Cardiac muscle cell (in vitro differentiated cells and primary cell): ENCODE data around the gene CPNE6. TPM values are rescaled to one million over a fixed set of nuclear protein-coding genes. Genes with fewer than 3 reads are reported as not detected.

Experiments used
- DNase-seq, 2 donors: peaks; one replicate each; pipeline versions ENCODE4 v3.0.0 to v3.0.0-alpha.2; 2010 to 2017; ENCODE audit warnings: low read depth in 1 of 2, low spot score in 1 of 2
- H3K27ac ChIP-seq: fragments of 200-600 bp; sonication (generic); 2 replicates; pipeline ENCODE4 v1.5.1; 2016
- H3K27me3 ChIP-seq: fragments of 200-600 bp; sonication (generic); 2 replicates; pipeline ENCODE4 v1.6.0; 2016; ENCODE audit warnings: control low read depth
- H3K36me3 ChIP-seq: fragments of 200-600 bp; sonication (generic); 2 replicates; pipeline ENCODE4 v1.5.1; 2016; ENCODE audit warnings: control low read depth
- H3K4me1 ChIP-seq: fragments of 200-600 bp; sonication (generic); 2 replicates; pipeline ENCODE4 v1.8.1; 2017; ENCODE audit warnings: low read depth, mild to moderate bottlenecking, mixed run types
- H3K4me3 ChIP-seq: fragments of 200-600 bp; sonication (generic); 2 replicates; pipeline ENCODE4 v1.5.1; 2016; ENCODE audit warnings: mild to moderate bottlenecking
- H3K9me3 ChIP-seq: fragments of 200-600 bp; sonication (generic); 2 replicates; pipeline ENCODE4 v1.5.1; 2017; ENCODE audit warnings: low read depth, mild to moderate bottlenecking, control low read depth
- polyA plus RNA-seq: library from polyadenylated mRNA; unstranded; fragments of >200 nt; fragmentation: Nextera tagmentation; extraction: Ambion mirVana; gene quantifications from 2 replicates; pipeline ENCODE4 v1.2.1, GENCODE V29; 2016
- total RNA-seq: library from RNA; depleted of rRNA; stranded (reverse); fragments of >200 nt; gene quantifications from 2 replicates; pipeline ENCODE4 v1.2.3, GENCODE V29; 2016
- TF ChIP-seq, protein P1 (sequence below): IDR thresholded peaks from 2 replicates; pipeline ENCODE4 v1.5.1; 2012; ENCODE audit warnings: low read depth, mild to moderate bottlenecking, low read length

The CPNE6 gene
- total and polyA plus RNA-seq, 2 experiments from 2014 or later = 0.12 to 0.43 TPM

- Histone ChIP-seq H3K9me3 (no peaks in the 10 kb centered on the region), H3K27me3 (no peaks in the 10 kb centered on the region), H3K27ac (no peak overlapping the region), H3K4me1 (peaks cover 7% of the 10 kb centered on the region), H3K4me3 (no peak overlapping the region), H3K36me3 (no peaks in the 10 kb centered on the region)
- TF ChIP-seq, protein P1, sequence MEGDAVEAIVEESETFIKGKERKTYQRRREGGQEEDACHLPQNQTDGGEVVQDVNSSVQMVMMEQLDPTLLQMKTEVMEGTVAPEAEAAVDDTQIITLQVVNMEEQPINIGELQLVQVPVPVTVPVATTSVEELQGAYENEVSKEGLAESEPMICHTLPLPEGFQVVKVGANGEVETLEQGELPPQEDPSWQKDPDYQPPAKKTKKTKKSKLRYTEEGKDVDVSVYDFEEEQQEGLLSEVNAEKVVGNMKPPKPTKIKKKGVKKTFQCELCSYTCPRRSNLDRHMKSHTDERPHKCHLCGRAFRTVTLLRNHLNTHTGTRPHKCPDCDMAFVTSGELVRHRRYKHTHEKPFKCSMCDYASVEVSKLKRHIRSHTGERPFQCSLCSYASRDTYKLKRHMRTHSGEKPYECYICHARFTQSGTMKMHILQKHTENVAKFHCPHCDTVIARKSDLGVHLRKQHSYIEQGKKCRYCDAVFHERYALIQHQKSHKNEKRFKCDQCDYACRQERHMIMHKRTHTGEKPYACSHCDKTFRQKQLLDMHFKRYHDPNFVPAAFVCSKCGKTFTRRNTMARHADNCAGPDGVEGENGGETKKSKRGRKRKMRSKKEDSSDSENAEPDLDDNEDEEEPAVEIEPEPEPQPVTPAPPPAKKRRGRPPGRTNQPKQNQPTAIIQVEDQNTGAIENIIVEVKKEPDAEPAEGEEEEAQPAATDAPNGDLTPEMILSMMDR = no peak
- peak in 1 of 2 donors; percentile 8 for DNase-seq
Observed at GRCh38 chr14:24092505-24093206, 21.3 kb downstream of the CPNE6 start.

GRCh38 chr14:24093207-24093900 is 22.0 kb downstream of the CPNE6 start:
- Histone ChIP-seq H3K4me3 (peak overlapping the region; percentile 45), H3K4me1 (peaks cover 7% of the 10 kb centered on the region), H3K27me3 (no peaks in the 10 kb centered on the region), H3K27ac (no peak overlapping the region), H3K9me3 (no peaks in the 10 kb centered on the region), H3K36me3 (no peaks in the 10 kb centered on the region)
- TF ChIP-seq, protein P1 = no peak
- no peak for DNase-seq

DNA sequence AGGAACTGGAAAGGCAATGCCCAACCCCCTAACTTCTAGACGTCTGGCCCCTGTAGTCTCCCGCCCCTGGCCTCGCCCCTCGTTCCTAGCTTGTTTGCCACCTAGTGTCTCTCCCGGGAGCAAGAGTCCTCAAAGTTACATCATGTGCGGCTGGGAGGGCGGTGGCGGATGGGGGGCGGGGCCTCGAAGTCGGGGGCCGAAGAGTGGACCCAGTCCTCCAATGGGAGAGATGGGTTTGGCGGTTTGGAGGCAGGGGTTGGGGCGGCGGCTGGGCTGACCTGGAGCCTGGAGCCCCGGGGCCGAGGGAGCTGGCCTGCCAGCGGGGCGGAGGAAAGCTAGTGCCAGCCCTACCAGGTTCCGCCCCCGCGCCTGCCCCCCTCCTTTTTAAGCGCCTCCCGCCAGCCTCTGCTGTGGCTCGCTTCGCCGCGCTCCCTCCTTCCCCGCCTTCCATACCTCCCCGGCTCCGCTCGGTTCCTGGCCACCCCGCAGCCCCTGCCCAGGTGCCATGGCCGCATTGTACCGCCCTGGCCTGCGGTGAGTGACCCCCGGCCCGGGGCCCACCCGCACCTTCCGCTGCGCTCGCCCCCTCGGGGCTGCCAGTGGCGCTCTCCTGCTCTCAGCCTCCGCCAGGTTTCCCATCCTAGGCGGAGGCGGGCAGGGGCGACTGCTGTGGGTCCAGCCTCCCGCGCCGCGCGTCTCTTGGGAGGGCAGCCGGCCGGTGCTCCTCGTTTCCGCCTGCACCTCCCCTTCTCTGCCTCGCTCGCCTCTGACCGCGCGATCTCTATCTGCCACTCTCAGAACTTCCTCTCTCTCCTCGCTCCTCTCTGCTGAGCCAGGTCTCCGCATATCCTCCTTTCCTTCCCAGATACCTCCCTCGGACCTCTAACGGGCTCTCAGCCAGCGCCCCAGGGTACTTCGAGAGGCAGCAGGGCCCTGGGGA is 22.8 kb downstream of the CPNE6 start, which contains the start of gene PCK2:
Gene PCK2, plus strand, starts transcription at position 411 of the 940 bp plus-strand sequence. Its CDS starts 95 bp downstream, at position 506.
- H3K27ac ChIP-seq = no peak within 1 kb of the TSS

GRCh38 chr14:24094841-24095270 is 23.5 kb downstream of the CPNE6 start:
- TF ChIP-seq, protein P1 = no peak
- H3K4me3 ChIP-seq = peak overlapping the region; percentile 45
- no peaks in the 10 kb centered on the region for H3K36me3 ChIP-seq
- no peaks in the 10 kb centered on the region for H3K27me3 ChIP-seq
- H3K4me1 ChIP-seq = peaks cover 7% of the 10 kb centered on the region
- no peak overlapping the region for H3K27ac ChIP-seq
- DNase-seq = peak in 1 of 2 donors; percentile 16
- no peaks in the 10 kb centered on the region for H3K9me3 ChIP-seq

More for the DNA sequence above, 22.8 kb downstream of the CPNE6 start, which contains the start of gene PCK2:
- Histone ChIP-seq H3K36me3 (no peaks in the 10 kb centered on the region), H3K9me3 (no peaks in the 10 kb centered on the region), H3K4me1 (peaks cover 7% of the 10 kb centered on the region), H3K27me3 (no peaks in the 10 kb centered on the region), H3K4me3 (peak within 1 kb of the TSS; percentile 45)
- DNase-seq = peak; percentile 90 to 96
- TF ChIP-seq, protein P1 = peak; percentile 12
